22Rv1 (cell line): ENCODE data around the gene SGO2.

ENCODE experiments used
- H3K27ac ChIP-seq: fragments of 450-650 bp; 2 replicates; pipeline ENCODE4 v1.5.1; 2017
- CTCF ChIP-seq: fragments of 450-650 bp; IDR thresholded peaks from 2 replicates; pipeline ENCODE4 v1.5.1; 2017; ENCODE audit warnings: mild to moderate bottlenecking
- ZFX ChIP-seq: fragments of 450-650 bp; IDR thresholded peaks from 2 replicates; pipeline ENCODE4 v1.6.1; 2017; ENCODE audit warnings: antibody characterized with exemption, borderline replicate concordance

Gene SGO2

GRCh38 chr2:200595913-200596312, 69.9 kb downstream of the SGO2 start:
- peak overlapping the region; percentile 94 for H3K27ac ChIP-seq
- TF ChIP-seq CTCF, result no peak
- TF ChIP-seq ZFX, result no peak

- TF ChIP-seq CTCF (no peak), ZFX (no peak)
- H3K27ac ChIP-seq, result peak overlapping the region; percentile 94
Measured at GRCh38 chr2:200596774-200597570, 71.0 kb downstream of the SGO2 start.

GRCh38 chr2:200599206-200599605, 73.2 kb downstream of the SGO2 start:
- no peak overlapping the region for H3K27ac ChIP-seq
- TF ChIP-seq CTCF (no peak), ZFX (no peak)

GRCh38 chr2:200600549-200601225, 74.7 kb downstream of the SGO2 start:
- H3K27ac ChIP-seq, result peak overlapping the region; percentile 22; the same call in 1 of the 2 replicates
- TF ChIP-seq ZFX (no peak), CTCF (no peak)

GRCh38 chr2:200602584-200602983, 76.6 kb downstream of the SGO2 start:
- H3K27ac ChIP-seq, result no peak overlapping the region
- no peak for TF ChIP-seq ZFX
- TF ChIP-seq CTCF, result no peak

- TF ChIP-seq CTCF (no peak), ZFX (no peak)
- no peak overlapping the region for H3K27ac ChIP-seq
Measured at GRCh38 chr2:200603972-200604371, 78.0 kb downstream of the SGO2 start.

DNA sequence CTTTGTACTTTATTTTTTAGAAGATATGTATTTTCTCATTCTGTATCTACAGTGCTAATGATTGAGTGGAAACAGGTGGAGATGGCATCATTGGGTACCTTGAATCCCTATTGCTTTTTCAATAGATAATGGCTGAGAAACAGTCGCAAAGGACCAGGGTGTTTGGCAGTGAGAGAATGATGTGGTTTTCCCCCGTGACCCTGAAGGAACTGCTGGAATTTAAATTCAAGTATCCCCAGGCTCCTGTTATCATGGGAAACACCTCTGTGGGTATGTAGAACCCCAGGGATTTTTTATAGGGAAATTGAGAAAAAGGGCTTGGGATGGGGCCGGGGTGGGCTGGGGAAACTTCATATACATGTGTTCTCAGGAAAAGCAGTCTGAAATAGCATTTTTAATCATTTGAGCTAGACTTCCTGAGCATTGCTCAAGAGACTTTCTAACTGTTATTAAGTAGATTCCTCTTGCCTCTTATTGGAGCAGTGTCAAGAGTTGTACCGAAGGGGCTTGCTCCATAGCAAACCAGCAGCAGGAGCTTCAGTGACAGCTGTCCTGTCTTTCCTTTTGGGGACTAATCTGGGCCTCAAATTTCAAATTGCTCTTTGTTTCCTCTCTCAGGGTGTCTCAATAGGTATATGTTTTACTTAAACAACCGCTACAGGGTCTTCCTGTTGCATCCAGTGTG, 78.7 kb downstream of the SGO2 start:
- TF ChIP-seq ZFX (no peak), CTCF (no peak)
- no peak overlapping the region for H3K27ac ChIP-seq
